ENCODE measurements around the gene CALHM3.

CALHM3 gene

DNA sequence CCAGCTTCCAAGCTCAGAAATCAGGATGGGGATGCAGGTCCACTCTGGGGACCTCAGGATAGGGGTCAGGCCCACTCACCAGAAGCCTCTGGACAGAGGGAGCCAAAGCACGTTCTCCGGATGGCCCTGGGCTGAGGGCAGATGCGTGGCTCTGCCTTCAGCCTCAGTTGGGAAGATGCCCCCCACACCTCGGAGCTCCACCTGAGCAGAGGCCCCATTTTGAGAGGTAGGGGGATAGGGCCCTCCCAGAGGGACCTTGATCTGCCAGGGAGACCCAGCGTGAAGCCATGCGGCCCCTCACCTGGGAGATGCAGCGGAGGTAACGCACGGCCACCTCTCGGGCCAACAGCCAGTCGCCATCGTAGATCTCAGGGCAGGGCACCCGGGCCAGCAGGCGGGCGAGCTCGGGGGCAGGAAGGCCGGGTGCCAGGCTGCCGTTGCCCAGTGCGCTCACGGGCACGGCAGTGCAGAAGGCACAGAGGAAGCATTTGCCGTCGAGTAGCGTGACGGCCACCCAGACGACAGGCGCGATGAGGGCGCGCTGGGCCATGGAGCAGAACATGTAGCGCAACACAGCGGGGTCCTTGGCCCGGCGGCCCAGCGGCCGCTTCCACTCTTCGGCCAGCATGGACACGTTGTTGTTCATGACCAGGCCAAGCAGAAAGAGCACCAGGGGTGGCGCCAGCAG is 21.0 kb downstream of the CALHM3 start:
- Histone ChIP-seq H2BK120ac (ENCODE audit: insufficient read depth, low read length, poor library complexity) (no peak overlapping the region), H2BK5ac (ENCODE audit: low read depth, low read length, poor library complexity) (no peak overlapping the region), H4K8ac (ENCODE audit: low read depth, low read length) (no peak overlapping the region), H3K79me1 (ENCODE audit: low read length) (no peaks in the 10 kb centered on the region), H3K4me3 (ENCODE audit: low read depth, low read length) (no peak overlapping the region), H3K36me3 (ENCODE audit: control insufficient read depth in 1 of 2, insufficient read depth in 2 of 2, low read length in 2 of 2) (no peaks in the 10 kb centered on the region), H3K4ac (ENCODE audit: low read depth, low read length) (no peak overlapping the region), H3K9ac (ENCODE audit: low read length) (no peak overlapping the region), H4K12ac (ENCODE audit: low read depth, low read length) (no peak overlapping the region), H2AFZ (ENCODE audit: insufficient read depth, low read length, poor library complexity) (no peak overlapping the region), H3K4me1 (ENCODE audit: control insufficient read depth in 1 of 2, insufficient read depth in 2 of 2, low read length in 2 of 2) (no peaks in the 10 kb centered on the region), H3K4me2 (ENCODE audit: low read length) (no peak overlapping the region), H4K91ac (ENCODE audit: low read depth, low read length) (no peak overlapping the region), H3K9me3 (ENCODE audit: insufficient read depth, low read depth, low read length) (no peaks in the 10 kb centered on the region), H3K23ac (ENCODE audit: low read length) (no peak overlapping the region), H2AK5ac (ENCODE audit: low read length) (no peak overlapping the region), H3K27ac (ENCODE audit: low read depth, low read length) (no peak overlapping the region), H3K27me3 (ENCODE audit: insufficient read depth, low read length) (no peaks in the 10 kb centered on the region), H2BK12ac (ENCODE audit: low read length) (no peak overlapping the region), H3K79me2 (ENCODE audit: control insufficient read depth, insufficient read depth, low read length, poor library complexity) (no peaks in the 10 kb centered on the region), H3K14ac (ENCODE audit: low read length) (no peak overlapping the region), H3K18ac (ENCODE audit: low read length) (no peak overlapping the region)
- WGBS (ENCODE audit: extremely low coverage, insufficient coverage, insufficient read length), result no CpG with 5 or more reads among the region's 39 CpGs
- no peak for DNase-seq

DNA sequence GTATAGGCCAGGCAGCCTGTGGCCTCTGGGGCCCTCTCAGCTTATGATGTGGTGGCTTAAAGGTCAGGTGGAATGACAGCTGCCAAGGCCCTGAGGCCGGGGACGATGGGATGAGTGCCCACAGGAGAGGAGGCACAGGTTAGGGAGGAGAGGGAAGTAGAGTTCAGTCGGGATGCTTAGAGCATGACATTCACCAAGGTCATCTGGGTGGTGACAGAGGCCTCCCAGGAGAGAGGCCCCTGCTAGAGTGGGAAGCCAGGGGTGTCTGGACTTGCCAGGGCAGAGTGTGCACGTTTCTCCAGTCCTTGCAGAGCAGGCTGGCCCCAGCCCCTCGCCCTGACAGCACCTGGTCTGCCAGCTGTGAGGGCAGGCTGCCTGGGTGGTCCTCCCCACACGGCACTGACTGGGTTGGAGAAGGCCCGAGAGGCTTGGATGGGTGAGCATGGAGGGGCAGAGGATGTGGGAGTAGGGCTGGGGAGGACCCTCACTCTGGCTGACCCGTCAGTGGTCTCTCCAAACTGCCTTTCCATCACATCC is 21.8 kb downstream of the CALHM3 start:
- no peak overlapping the region for H2AFZ ChIP-seq (ENCODE audit: insufficient read depth, low read length, poor library complexity)
- no peaks in the 10 kb centered on the region for H3K79me1 ChIP-seq (ENCODE audit: low read length)
- no peak overlapping the region for H3K14ac ChIP-seq (ENCODE audit: low read length)
- H4K91ac ChIP-seq (ENCODE audit: low read depth, low read length), result no peak overlapping the region
- no peaks in the 10 kb centered on the region for H3K36me3 ChIP-seq (ENCODE audit: control insufficient read depth in 1 of 2, insufficient read depth in 2 of 2, low read length in 2 of 2)
- no CpG with 5 or more reads among the region's 8 CpGs for WGBS (ENCODE audit: extremely low coverage, insufficient coverage, insufficient read length)
- H4K8ac ChIP-seq (ENCODE audit: low read depth, low read length), result no peak overlapping the region
- H3K4me2 ChIP-seq (ENCODE audit: low read length), result no peak overlapping the region
- no peak overlapping the region for H2BK5ac ChIP-seq (ENCODE audit: low read depth, low read length, poor library complexity)
- no peak overlapping the region for H3K4ac ChIP-seq (ENCODE audit: low read depth, low read length)
- no peaks in the 10 kb centered on the region for H3K9me3 ChIP-seq (ENCODE audit: insufficient read depth, low read depth, low read length)
- peaks cover 4 to 5% of the 10 kb centered on the region in 2 experiments for H3K4me1 ChIP-seq (ENCODE audit: control insufficient read depth in 1 of 2, insufficient read depth in 2 of 2, low read length in 2 of 2)
- H3K23ac ChIP-seq (ENCODE audit: low read length), result no peak overlapping the region
- H3K9ac ChIP-seq (ENCODE audit: low read length), result no peak overlapping the region
- H3K27me3 ChIP-seq (ENCODE audit: insufficient read depth, low read length), result no peaks in the 10 kb centered on the region
- H2BK120ac ChIP-seq (ENCODE audit: insufficient read depth, low read length, poor library complexity), result no peak overlapping the region
- H2AK5ac ChIP-seq (ENCODE audit: low read length), result no peak overlapping the region
- H3K4me3 ChIP-seq (ENCODE audit: low read depth, low read length), result no peak overlapping the region
- H2BK12ac ChIP-seq (ENCODE audit: low read length), result no peak overlapping the region
- DNase-seq, result no peak
- H3K18ac ChIP-seq (ENCODE audit: low read length), result no peak overlapping the region
- no peak overlapping the region for H3K27ac ChIP-seq (ENCODE audit: low read depth, low read length)
- no peak overlapping the region for H4K12ac ChIP-seq (ENCODE audit: low read depth, low read length)
- H3K79me2 ChIP-seq (ENCODE audit: control insufficient read depth, insufficient read depth, low read length, poor library complexity), result no peaks in the 10 kb centered on the region

DNA sequence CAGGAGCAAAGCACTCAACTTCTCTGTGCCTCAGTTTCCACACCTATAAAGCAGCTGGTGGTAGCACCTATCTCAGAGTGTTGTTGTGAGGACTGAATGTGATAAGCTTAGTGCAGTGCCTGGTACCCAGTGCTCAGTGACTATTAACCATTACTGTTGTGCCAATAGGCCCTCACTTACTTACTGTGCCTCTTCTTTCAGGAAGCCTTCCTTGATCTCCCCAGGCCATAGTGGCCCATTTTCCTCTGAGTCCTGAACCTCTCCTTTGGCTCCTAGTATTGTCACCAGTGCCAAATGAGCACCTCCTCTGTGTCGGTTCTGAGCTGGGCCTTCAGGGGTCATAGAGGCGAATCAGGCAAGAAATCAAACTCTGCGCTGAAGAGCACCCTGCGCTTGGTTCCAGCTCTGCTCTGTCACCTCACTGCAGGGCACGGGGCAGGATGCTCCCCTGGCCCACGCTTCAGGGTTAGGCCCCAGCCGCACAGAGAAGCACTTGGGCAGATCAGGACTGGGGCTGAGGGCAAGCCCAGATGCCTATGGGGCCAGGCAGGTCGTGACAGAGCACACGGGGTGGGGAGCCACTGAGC is 22.9 kb downstream of the CALHM3 start:
- Histone ChIP-seq H4K8ac (ENCODE audit: low read depth, low read length) (no peak overlapping the region), H3K4me1 (ENCODE audit: control insufficient read depth in 1 of 2, insufficient read depth in 2 of 2, low read length in 2 of 2) (peaks cover 10 to 11% of the 10 kb centered on the region in 2 experiments), H3K4me3 (ENCODE audit: low read depth, low read length) (no peak overlapping the region), H3K9me3 (ENCODE audit: insufficient read depth, low read depth, low read length) (no peaks in the 10 kb centered on the region), H4K91ac (ENCODE audit: low read depth, low read length) (no peak overlapping the region), H2AFZ (ENCODE audit: insufficient read depth, low read length, poor library complexity) (no peak overlapping the region), H3K79me1 (ENCODE audit: low read length) (peaks cover 5% of the 10 kb centered on the region), H3K27me3 (ENCODE audit: insufficient read depth, low read length) (no peaks in the 10 kb centered on the region), H3K23ac (ENCODE audit: low read length) (no peak overlapping the region), H3K9ac (ENCODE audit: low read length) (no peak overlapping the region), H3K4me2 (ENCODE audit: low read length) (no peak overlapping the region), H2BK120ac (ENCODE audit: insufficient read depth, low read length, poor library complexity) (no peak overlapping the region), H3K79me2 (ENCODE audit: control insufficient read depth, insufficient read depth, low read length, poor library complexity) (no peaks in the 10 kb centered on the region), H3K4ac (ENCODE audit: low read depth, low read length) (no peak overlapping the region), H3K36me3 (ENCODE audit: control insufficient read depth in 1 of 2, insufficient read depth in 2 of 2, low read length in 2 of 2) (no peaks in the 10 kb centered on the region), H3K14ac (ENCODE audit: low read length) (no peak overlapping the region), H3K18ac (ENCODE audit: low read length) (no peak overlapping the region), H2BK5ac (ENCODE audit: low read depth, low read length, poor library complexity) (no peak overlapping the region), H4K12ac (ENCODE audit: low read depth, low read length) (no peak overlapping the region), H3K27ac (ENCODE audit: low read depth, low read length) (no peak overlapping the region), H2BK12ac (ENCODE audit: low read length) (no peak overlapping the region), H2AK5ac (ENCODE audit: low read length) (no peak overlapping the region)
- no peak for DNase-seq
- WGBS (ENCODE audit: extremely low coverage, insufficient coverage, insufficient read length), result no CpG with 5 or more reads among the region's 9 CpGs

DNA sequence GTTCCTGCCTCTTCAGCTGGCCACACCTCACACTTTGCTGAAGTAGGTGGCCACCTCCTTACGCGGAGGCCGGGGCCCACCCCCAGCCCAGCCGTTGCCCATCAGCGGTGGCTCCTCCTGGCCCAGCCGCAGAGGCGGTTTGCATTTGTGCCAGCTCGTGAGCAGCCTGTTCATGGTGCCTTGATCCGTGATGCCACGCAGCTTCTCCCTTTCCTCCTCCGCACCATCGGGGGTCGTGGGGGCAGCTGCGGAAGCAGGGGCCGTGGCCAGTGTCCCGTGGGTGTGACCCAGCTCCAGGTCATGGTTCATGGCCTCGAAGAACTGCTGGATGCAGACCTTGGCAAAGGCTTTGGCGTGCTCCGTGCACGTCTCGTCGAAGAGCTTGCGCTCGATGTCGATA is 23.8 kb downstream of the CALHM3 start:
- peaks cover 5% of the 10 kb centered on the region for H3K79me1 ChIP-seq (ENCODE audit: low read length)
- no peak overlapping the region for H3K4me2 ChIP-seq (ENCODE audit: low read length)
- no CpG with 5 or more reads among the region's 25 CpGs for WGBS (ENCODE audit: extremely low coverage, insufficient coverage, insufficient read length)
- H2AFZ ChIP-seq (ENCODE audit: insufficient read depth, low read length, poor library complexity), result no peak overlapping the region
- H4K12ac ChIP-seq (ENCODE audit: low read depth, low read length), result no peak overlapping the region
- H3K27me3 ChIP-seq (ENCODE audit: insufficient read depth, low read length), result no peaks in the 10 kb centered on the region
- no peak for DNase-seq
- no peak overlapping the region for H3K4me3 ChIP-seq (ENCODE audit: low read depth, low read length)
- no peaks in the 10 kb centered on the region for H3K36me3 ChIP-seq (ENCODE audit: control insufficient read depth in 1 of 2, insufficient read depth in 2 of 2, low read length in 2 of 2)
- H4K8ac ChIP-seq (ENCODE audit: low read depth, low read length), result no peak overlapping the region
- H3K4me1 ChIP-seq (ENCODE audit: control insufficient read depth in 1 of 2, insufficient read depth in 2 of 2, low read length in 2 of 2), result peaks cover 10 to 11% of the 10 kb centered on the region in 2 experiments
- H4K91ac ChIP-seq (ENCODE audit: low read depth, low read length), result no peak overlapping the region
- H3K9me3 ChIP-seq (ENCODE audit: insufficient read depth, low read depth, low read length), result no peaks in the 10 kb centered on the region
- no peak overlapping the region for H3K23ac ChIP-seq (ENCODE audit: low read length)
- no peak overlapping the region for H2AK5ac ChIP-seq (ENCODE audit: low read length)
- H2BK120ac ChIP-seq (ENCODE audit: insufficient read depth, low read length, poor library complexity), result no peak overlapping the region
- no peak overlapping the region for H3K18ac ChIP-seq (ENCODE audit: low read length)
- H3K9ac ChIP-seq (ENCODE audit: low read length), result no peak overlapping the region
- no peak overlapping the region for H2BK5ac ChIP-seq (ENCODE audit: low read depth, low read length, poor library complexity)
- H3K79me2 ChIP-seq (ENCODE audit: control insufficient read depth, insufficient read depth, low read length, poor library complexity), result no peaks in the 10 kb centered on the region
- H3K27ac ChIP-seq (ENCODE audit: low read depth, low read length), result no peak overlapping the region
- no peak overlapping the region for H2BK12ac ChIP-seq (ENCODE audit: low read length)
- no peak overlapping the region for H3K14ac ChIP-seq (ENCODE audit: low read length)
- H3K4ac ChIP-seq (ENCODE audit: low read depth, low read length), result no peak overlapping the region
